H9 (cell line): ENCODE measurements around the gene TMBIM1. TPM values are rescaled to one million over a fixed set of nuclear protein-coding genes. Genes with fewer than 3 reads are reported as not detected.

ENCODE experiments used
- DNase-seq: peaks from one replicate; pipeline ENCODE4 v3.0.0-alpha.2; 2017
- H2AFZ ChIP-seq: one replicate; pipeline ENCODE4 v1.6.1; 2013; ENCODE audit warnings: mild to moderate bottlenecking, low read length, control low read depth, moderate library complexity
- H2AK5ac ChIP-seq: 2 replicates; pipeline ENCODE4 v1.6.1; 2013; ENCODE audit warnings: low read length, control low read depth, mixed read lengths; ENCODE audit not compliant: insufficient read length
- H2BK120ac ChIP-seq: one replicate; pipeline ENCODE4 v1.6.1; 2013; ENCODE audit warnings: low read depth, mild to moderate bottlenecking, low read length, control low read depth, inconsistent platforms; ENCODE audit not compliant: poor library complexity, severe bottlenecking
- H2BK12ac ChIP-seq: 2 replicates; pipeline ENCODE4 v1.6.1; 2013; ENCODE audit warnings: low read length, control low read depth, mixed read lengths, low read depth; ENCODE audit not compliant: insufficient read length
- H2BK15ac ChIP-seq: 2 replicates; pipeline ENCODE4 v1.6.1; 2013; ENCODE audit warnings: low read depth, low read length, control low read depth
- H2BK20ac ChIP-seq: one replicate; pipeline ENCODE4 v1.6.1; 2013; ENCODE audit warnings: low read depth, mild to moderate bottlenecking, low read length, control low read depth, inconsistent platforms; ENCODE audit not compliant: poor library complexity, severe bottlenecking
- H2BK5ac ChIP-seq: 2 replicates; pipeline ENCODE4 v1.6.1; 2013; ENCODE audit warnings: low read length, control low read depth, mixed read lengths; ENCODE audit not compliant: insufficient read length
- H3K14ac ChIP-seq: 2 replicates; pipeline ENCODE4 v1.6.1; 2013; ENCODE audit warnings: low read length, control low read depth; ENCODE audit not compliant: insufficient read depth
- H3K18ac ChIP-seq: 2 replicates; pipeline ENCODE4 v1.6.1; 2013; ENCODE audit warnings: low read depth, mild to moderate bottlenecking, mixed read lengths, low read length, control low read depth; ENCODE audit not compliant: insufficient read length
- H3K23ac ChIP-seq: 2 replicates; pipeline ENCODE4 v1.6.1; 2013; ENCODE audit warnings: low read length, control low read depth, mixed read lengths, low read depth; ENCODE audit not compliant: insufficient read length
- H3K23me2 ChIP-seq: 2 replicates; pipeline ENCODE4 v1.6.1; 2013; ENCODE audit warnings: low read depth, mild to moderate bottlenecking, mixed read lengths, low read length, control low read depth; ENCODE audit not compliant: insufficient read length, poor library complexity, severe bottlenecking
- H3K27ac ChIP-seq: 2 replicates; pipeline ENCODE4 v1.5.1; 2013; ENCODE audit warnings: low read length, control low read depth, mixed read lengths, low read depth; ENCODE audit not compliant: insufficient read length
- H3K27me3 ChIP-seq: 2 replicates; pipeline ENCODE4 v1.6.1; 2013; ENCODE audit warnings: low read length, control low read depth, inconsistent platforms; ENCODE audit not compliant: insufficient read depth
- H3K4ac ChIP-seq: 2 replicates; pipeline ENCODE4 v1.6.1; 2013; ENCODE audit warnings: low read depth, mild to moderate bottlenecking, control low read depth, inconsistent platforms, low read length, moderate library complexity
- H3K4me1 ChIP-seq: 2 replicates; pipeline ENCODE4 v1.6.1; 2013; ENCODE audit warnings: low read length, control low read depth, inconsistent platforms; ENCODE audit not compliant: insufficient read depth
- H3K4me2 ChIP-seq: 2 replicates; pipeline ENCODE4 v1.6.1; 2013; ENCODE audit warnings: low read length, control low read depth, mixed read lengths; ENCODE audit not compliant: insufficient read length, insufficient read depth
- H3K56ac ChIP-seq: 2 replicates; pipeline ENCODE4 v1.6.1; 2013; ENCODE audit warnings: low read depth, mild to moderate bottlenecking, mixed read lengths, low read length, control low read depth; ENCODE audit not compliant: insufficient read length
- H3K79me1 ChIP-seq: 2 replicates; pipeline ENCODE4 v1.6.1; 2013; ENCODE audit warnings: low read depth, mild to moderate bottlenecking, moderate library complexity, low read length, control low read depth, inconsistent platforms; ENCODE audit not compliant: insufficient read depth, poor library complexity, severe bottlenecking
- H3K79me2 ChIP-seq: 2 replicates; pipeline ENCODE4 v1.6.1; 2013; ENCODE audit warnings: low read length, control low read depth, inconsistent platforms; ENCODE audit not compliant: insufficient read depth
- H3K9ac ChIP-seq: 2 replicates; pipeline ENCODE4 v1.6.1; 2013; ENCODE audit warnings: low read length, control low read depth, mixed read lengths; ENCODE audit not compliant: insufficient read length; ENCODE audit errors: extremely low read depth
- H3K9me3 ChIP-seq: one replicate; pipeline ENCODE4 v1.6.1; 2013; ENCODE audit warnings: low read depth, low read length, inconsistent platforms; ENCODE audit not compliant: control insufficient read depth
- H3T11ph ChIP-seq: one replicate; pipeline ENCODE4 v1.6.1; 2013; ENCODE audit warnings: mild to moderate bottlenecking, low read length, control low read depth, inconsistent platforms
- H4K20me1 ChIP-seq: one replicate; pipeline ENCODE4 v1.6.1; 2013; ENCODE audit not compliant: control insufficient read depth, insufficient read length, insufficient read depth
- H4K5ac ChIP-seq: 2 replicates; pipeline ENCODE4 v1.6.1; 2013; ENCODE audit warnings: low read depth, mild to moderate bottlenecking, mixed read lengths, low read length, control low read depth; ENCODE audit not compliant: insufficient read length
- H4K8ac ChIP-seq: replicated peaks from 2 replicates; pipeline ENCODE4 v1.6.1; 2013; ENCODE audit warnings: low read length, control low read depth, mixed read lengths, low read depth; ENCODE audit not compliant: insufficient read length
- H4K91ac ChIP-seq: 2 replicates; pipeline ENCODE4 v1.6.1; 2013; ENCODE audit warnings: low read depth, mild to moderate bottlenecking, moderate library complexity, mixed read lengths, low read length, control low read depth; ENCODE audit not compliant: insufficient read length
- H3K27ac Mint-ChIP-seq, 3 experiments: 2 replicates in 2 of 3; 3 replicates in 1 of 3; pipeline ENCODE4 v1.8.0; 2020 to 2021; ENCODE audit warnings: mixed read lengths in 3 of 3, mild to moderate bottlenecking in 1 of 3, moderate library complexity in 1 of 3
- H3K27me3 Mint-ChIP-seq: 2 replicates; pipeline ENCODE4 v1.8.0; 2021; ENCODE audit warnings: low read depth, mild to moderate bottlenecking, moderate library complexity, mixed read lengths
- H3K36me3 Mint-ChIP-seq, 3 experiments: 2 replicates in 2 of 3; 3 replicates in 1 of 3; pipeline ENCODE4 v1.8.0; 2020 to 2021; ENCODE audit warnings: low read depth in 3 of 3, mixed read lengths in 3 of 3; ENCODE audit not compliant: insufficient read depth in 1 of 3
- H3K4me1 Mint-ChIP-seq, 2 experiments: 2 replicates each; pipeline ENCODE4 v1.8.0; 2020; ENCODE audit warnings: mixed read lengths in 2 of 2
- H3K4me3 Mint-ChIP-seq, 2 experiments: 2 replicates in 1 of 2; 3 replicates in 1 of 2; pipeline ENCODE4 v1.8.0; 2020 to 2021; ENCODE audit warnings: mild to moderate bottlenecking in 2 of 2, mixed read lengths in 2 of 2, moderate library complexity in 1 of 2
- H3K9me3 Mint-ChIP-seq, 2 experiments: 2 replicates in 1 of 2; 3 replicates in 1 of 2; pipeline ENCODE4 v1.8.0; 2020; ENCODE audit warnings: mild to moderate bottlenecking in 2 of 2, mixed read lengths in 2 of 2, moderate library complexity in 1 of 2
- WGBS: extraction: QIAGEN DNeasy Blood & Tissue Kit; methylation state at CpG from one replicate; pipeline ENCODE4 v1.1.7; 2013; ENCODE audit warnings: missing lambda C conversion rate, low lambda C conversion rate, mixed read lengths; ENCODE audit not compliant: insufficient read length; ENCODE audit errors: extremely low coverage; 5-methylcytosine and 5-hydroxymethylcytosine counted together
- total RNA-seq: library from RNA; stranded (reverse); gene quantifications from 2 replicates; pipeline ENCODE4 v1.2.1, GENCODE V29; 2021
- TF ChIP-seq, protein P1 (sequence below): fragments of 200-600 bp; sonication (generic); conservative IDR thresholded peaks from 3 replicates; pipeline ENCODE4 v1.8.0; 2021; ENCODE audit warnings: antibody characterized with exemption, mild to moderate bottlenecking

TMBIM1 gene
- total RNA-seq, 1 experiment from 2014 or later = 17.4 TPM

DNA sequence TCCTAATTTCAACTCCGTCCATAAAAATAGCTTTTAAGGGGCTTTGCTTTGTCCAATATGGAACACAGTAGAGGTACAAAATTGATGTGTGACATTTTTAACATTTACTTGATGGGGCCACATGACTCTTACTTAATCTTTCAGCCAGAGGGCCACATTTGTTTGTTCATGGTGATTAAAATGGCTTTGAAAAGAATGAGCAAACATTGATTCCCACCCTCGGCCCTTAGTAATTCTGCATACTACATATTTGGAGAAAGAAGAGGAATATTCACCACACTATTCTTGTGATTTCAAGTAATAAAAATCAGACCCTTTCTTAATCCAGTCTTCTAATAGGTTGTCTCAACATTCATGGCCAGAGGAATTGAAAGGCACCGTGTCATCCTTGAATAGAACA, 57.8 kb downstream of the TMBIM1 start:
- no peaks in the 10 kb centered on the region for H3K79me1 ChIP-seq
- no peak overlapping the region for H2BK5ac ChIP-seq
- Mint-ChIP-seq H3K27me3 (no peaks in the 10 kb centered on the region), H3K9me3 (no peaks in the 10 kb centered on the region), H3K36me3 (peaks cover 50 to 90% (median 79%) of the 10 kb centered on the region in 3 experiments), H3K4me1 (no peaks in the 10 kb centered on the region), H3K27ac (no peak overlapping the region), H3K4me3 (no peak overlapping the region)
- H3K27me3 ChIP-seq = no peaks in the 10 kb centered on the region
- H4K20me1 ChIP-seq = no peaks in the 10 kb centered on the region
- no peak overlapping the region for H4K8ac ChIP-seq
- H2AK5ac ChIP-seq = no peak overlapping the region
- H3K4me2 ChIP-seq = no peak overlapping the region
- TF ChIP-seq, protein P1, sequence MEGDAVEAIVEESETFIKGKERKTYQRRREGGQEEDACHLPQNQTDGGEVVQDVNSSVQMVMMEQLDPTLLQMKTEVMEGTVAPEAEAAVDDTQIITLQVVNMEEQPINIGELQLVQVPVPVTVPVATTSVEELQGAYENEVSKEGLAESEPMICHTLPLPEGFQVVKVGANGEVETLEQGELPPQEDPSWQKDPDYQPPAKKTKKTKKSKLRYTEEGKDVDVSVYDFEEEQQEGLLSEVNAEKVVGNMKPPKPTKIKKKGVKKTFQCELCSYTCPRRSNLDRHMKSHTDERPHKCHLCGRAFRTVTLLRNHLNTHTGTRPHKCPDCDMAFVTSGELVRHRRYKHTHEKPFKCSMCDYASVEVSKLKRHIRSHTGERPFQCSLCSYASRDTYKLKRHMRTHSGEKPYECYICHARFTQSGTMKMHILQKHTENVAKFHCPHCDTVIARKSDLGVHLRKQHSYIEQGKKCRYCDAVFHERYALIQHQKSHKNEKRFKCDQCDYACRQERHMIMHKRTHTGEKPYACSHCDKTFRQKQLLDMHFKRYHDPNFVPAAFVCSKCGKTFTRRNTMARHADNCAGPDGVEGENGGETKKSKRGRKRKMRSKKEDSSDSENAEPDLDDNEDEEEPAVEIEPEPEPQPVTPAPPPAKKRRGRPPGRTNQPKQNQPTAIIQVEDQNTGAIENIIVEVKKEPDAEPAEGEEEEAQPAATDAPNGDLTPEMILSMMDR = no peak
- H3K18ac ChIP-seq = no peak overlapping the region
- no peak overlapping the region for H3K23ac ChIP-seq
- no peak for DNase-seq
- H3K56ac ChIP-seq = no peak overlapping the region
- no peak overlapping the region for H3K9ac ChIP-seq
- H3K9me3 ChIP-seq = no peaks in the 10 kb centered on the region
- no CpG with 5 or more reads among the region's 3 CpGs for WGBS
- H3K4ac ChIP-seq = no peak overlapping the region
- H2BK120ac ChIP-seq = no peak overlapping the region
- H3T11ph ChIP-seq = no peak overlapping the region
- H4K91ac ChIP-seq = no peak overlapping the region
- no peak overlapping the region for H2BK15ac ChIP-seq
- H3K79me2 ChIP-seq = no peaks in the 10 kb centered on the region
- H3K23me2 ChIP-seq = no peaks in the 10 kb centered on the region
- no peak overlapping the region for H4K5ac ChIP-seq
- H2AFZ ChIP-seq = no peak overlapping the region
- no peak overlapping the region for H2BK12ac ChIP-seq
- H3K4me1 ChIP-seq = no peaks in the 10 kb centered on the region
- no peak overlapping the region for H2BK20ac ChIP-seq
- H3K27ac ChIP-seq = no peak overlapping the region
- no peak overlapping the region for H3K14ac ChIP-seq
